ENCODE data around the gene TAS1R3. TPM values are rescaled to one million over a fixed set of nuclear protein-coding genes. Genes with fewer than 3 reads are reported as not detected.
"Not testable (repeated sequence)": the region's sequence is repeated elsewhere in the genome, so short reads cannot be mapped to it uniquely, and the experiment has no call there.

The TAS1R3 gene
- total RNA-seq, 2 donors from 2014 or later, result 0.24 to 0.57 TPM

DNA sequence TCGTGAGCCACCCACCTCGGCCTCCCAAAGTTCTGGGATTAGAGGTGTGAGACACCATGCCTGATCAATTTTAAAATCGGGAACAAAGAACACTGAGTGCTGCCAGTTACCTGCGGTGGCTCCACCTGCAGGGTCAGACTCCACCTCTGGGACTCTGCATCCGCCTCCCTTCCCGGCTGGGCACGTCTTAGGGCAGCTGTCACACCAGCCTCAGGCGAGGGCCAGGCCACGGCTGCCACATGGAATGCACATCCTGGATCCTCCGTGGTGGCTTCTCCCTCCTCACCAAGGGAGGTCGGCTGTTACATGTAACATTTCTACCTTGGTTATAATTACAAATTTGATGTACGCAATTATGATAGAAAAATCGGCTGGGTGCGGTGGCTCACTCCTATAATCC is 33.2 kb downstream of the TAS1R3 start:
- no peak for TF ChIP-seq CTCF (IDR thresholded peaks at IDR 0.05)
- H3K4me1 ChIP-seq, result no peaks in the 10 kb centered on the region
- H3K36me3 ChIP-seq, result no peaks in the 10 kb centered on the region
- peaks cover 4% of the 10 kb centered on the region for H3K27me3 ChIP-seq
- peak; percentile 20 for DNase-seq
- no peaks in the 10 kb centered on the region for H3K9me3 ChIP-seq
- intact Hi-C loops (cut with DNase I), result no loop called here
- H3K9ac ChIP-seq (ENCODE audit: low read depth in 2 of 2, low read length in 2 of 2), result no peak overlapping the region
- H3K4me3 ChIP-seq, result no peak overlapping the region
- no peak overlapping the region for H3K27ac ChIP-seq

- no peak for TF ChIP-seq CTCF (IDR thresholded peaks at IDR 0.05)
- no peak for DNase-seq
- Histone ChIP-seq H3K4me3 (no peak overlapping the region), H3K9me3 (no peaks in the 10 kb centered on the region), H3K4me1 (no peaks in the 10 kb centered on the region), H3K36me3 (no peaks in the 10 kb centered on the region), H3K9ac (ENCODE audit: low read depth in 2 of 2, low read length in 2 of 2) (no peak overlapping the region), H3K27ac (no peak overlapping the region), H3K27me3 (no peaks in the 10 kb centered on the region)
- intact Hi-C loops (cut with DNase I), result no loop called here
Observed at GRCh38 chr1:1365875-1366698, 35.0 kb downstream of the TAS1R3 start.

DNA sequence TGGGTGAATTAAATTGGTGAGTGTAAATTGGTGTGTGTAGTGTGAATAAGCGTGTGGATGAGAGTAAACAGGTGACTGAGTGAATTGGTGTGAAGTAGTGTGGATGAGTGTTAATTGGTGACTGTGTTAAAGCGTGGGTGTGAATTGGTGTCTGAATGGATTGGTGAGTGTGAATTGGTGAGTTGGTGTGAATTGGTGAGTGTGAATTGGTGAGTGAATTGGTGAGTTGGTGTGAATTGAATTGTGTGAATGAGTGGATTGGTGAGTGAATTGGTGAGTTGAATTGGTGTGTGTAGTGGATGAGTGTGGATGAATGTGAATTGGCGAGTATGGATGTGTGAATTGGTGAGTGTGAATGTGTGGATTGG is 35.6 kb downstream of the TAS1R3 start:
- Histone ChIP-seq H3K27ac (no peak overlapping the region), H3K4me1 (no peaks in the 10 kb centered on the region), H3K9me3 (no peaks in the 10 kb centered on the region), H3K36me3 (no peaks in the 10 kb centered on the region), H3K9ac (ENCODE audit: low read depth in 2 of 2, low read length in 2 of 2) (no peak overlapping the region), H3K4me3 (no peak overlapping the region), H3K27me3 (no peaks in the 10 kb centered on the region)
- TF ChIP-seq CTCF (IDR thresholded peaks at IDR 0.05), result no peak
- intact Hi-C loops (cut with DNase I), result no loop called here
- no peak for DNase-seq

DNA sequence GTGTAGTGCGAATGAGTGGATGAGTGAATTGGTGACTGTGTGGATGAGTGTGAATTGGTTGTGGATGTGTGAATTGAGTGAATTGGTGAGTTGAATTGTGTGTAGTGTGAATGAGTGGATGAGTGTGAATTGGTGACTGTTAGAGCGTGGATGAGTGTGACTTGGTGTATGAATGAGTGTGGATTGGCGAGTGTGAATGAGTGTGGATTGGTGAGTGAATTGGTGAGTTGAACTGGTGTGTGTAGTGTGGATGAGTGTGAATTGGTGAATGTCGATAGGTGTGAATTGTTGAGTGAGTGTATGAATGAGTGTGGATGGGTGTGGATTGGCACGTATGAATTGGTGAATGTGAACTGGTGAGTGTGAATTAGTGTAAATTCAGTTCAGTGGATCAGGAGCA is 36.2 kb downstream of the TAS1R3 start:
- H3K4me1 ChIP-seq, result peaks cover 4% of the 10 kb centered on the region
- H3K36me3 ChIP-seq, result no peaks in the 10 kb centered on the region
- H3K27me3 ChIP-seq, result no peaks in the 10 kb centered on the region
- intact Hi-C loops (cut with DNase I), result no loop called here
- DNase-seq, result no peak
- TF ChIP-seq CTCF (IDR thresholded peaks at IDR 0.05), result no peak
- H3K9me3 ChIP-seq, result no peaks in the 10 kb centered on the region
- H3K4me3 ChIP-seq, result no peak overlapping the region
- no peak overlapping the region for H3K9ac ChIP-seq (ENCODE audit: low read depth in 2 of 2, low read length in 2 of 2)
- no peak overlapping the region for H3K27ac ChIP-seq

DNA sequence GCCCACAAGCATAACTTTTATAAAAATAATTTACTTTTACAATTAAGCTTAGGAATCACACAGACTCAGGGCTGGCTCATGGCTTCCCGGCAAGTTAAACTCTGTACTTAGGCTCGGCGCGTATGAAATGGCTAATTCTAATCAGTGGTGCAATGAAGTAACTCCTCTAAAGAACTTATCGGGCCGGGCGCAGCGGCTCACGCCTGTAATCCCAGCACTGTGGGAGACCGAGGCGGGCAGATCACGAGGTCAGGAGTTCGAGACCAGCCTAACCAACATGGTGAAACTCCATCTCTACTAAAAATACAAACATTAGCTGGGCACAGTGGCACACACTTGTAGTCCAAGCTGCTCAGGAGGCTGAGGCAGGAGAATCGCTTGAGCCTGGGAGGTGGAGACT is 39.0 kb downstream of the TAS1R3 start:
- H3K36me3 ChIP-seq, DNase-seq: not testable (repeated sequence)

DNA sequence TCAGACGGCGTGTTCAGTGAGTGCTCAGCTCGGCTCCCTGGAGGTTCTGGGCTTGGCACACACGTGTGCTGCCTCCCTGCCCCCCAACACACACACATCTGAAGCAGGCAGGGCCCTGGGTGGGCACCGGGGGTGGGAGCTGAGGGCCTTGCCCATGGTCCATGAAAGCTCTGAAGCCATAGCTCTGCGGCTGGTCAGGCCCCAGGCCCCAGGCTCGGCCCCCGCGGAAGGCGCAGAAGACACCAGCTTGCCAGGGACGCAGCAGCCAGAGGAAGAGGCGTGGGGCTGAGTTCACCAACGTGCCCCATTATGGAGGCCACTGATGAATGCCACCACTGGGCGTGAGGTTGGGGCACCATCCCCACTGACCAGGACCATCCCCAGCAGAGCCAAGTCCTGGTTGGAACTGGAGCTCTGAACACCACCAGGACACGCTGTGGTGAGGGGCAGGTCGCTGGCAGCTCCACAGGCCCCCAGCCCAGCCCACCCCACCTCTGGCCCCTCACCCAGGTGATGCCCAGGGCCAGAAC is 39.8 kb downstream of the TAS1R3 start:
- Histone ChIP-seq H3K27ac (no peak overlapping the region), H3K4me3 (no peak overlapping the region), H3K36me3 (no peaks in the 10 kb centered on the region), H3K9me3 (no peaks in the 10 kb centered on the region), H3K9ac (ENCODE audit: low read depth in 2 of 2, low read length in 2 of 2) (no peak overlapping the region), H3K4me1 (peaks cover 20% of the 10 kb centered on the region), H3K27me3 (no peaks in the 10 kb centered on the region)
- no peak for DNase-seq
- intact Hi-C loops (cut with DNase I), result no loop called here
- TF ChIP-seq CTCF (IDR thresholded peaks at IDR 0.05), result no peak

More for the DNA sequence above, 39.0 kb downstream of the TAS1R3 start:
- H3K27me3 ChIP-seq; H3K9ac ChIP-seq (ENCODE audit: low read depth in 2 of 2, low read length in 2 of 2); H3K27ac ChIP-seq; H3K9me3 ChIP-seq; intact Hi-C loops (cut with DNase I); H3K4me3 ChIP-seq: not testable (repeated sequence)
- H3K4me1 ChIP-seq, result peaks cover 19% of the 10 kb centered on the region
